GM23338 (cell line): ENCODE data around the gene TARS3. TPM values are rescaled to one million over a fixed set of nuclear protein-coding genes. Genes with fewer than 3 reads are reported as not detected.

Experiments used
- ATAC-seq: fragments of 200-7000 bp; cut with Tn5 transposase; 3 replicates; pipeline ENCODE4 v1.9.1; 2020
- DNase-seq: peaks from one replicate; pipeline ENCODE4 v3.0.0-alpha.2; 2015; ENCODE audit warnings: low spot score
- H2AFZ ChIP-seq: fragments of 200-600 bp; sonication (generic); 2 replicates; pipeline ENCODE4 v1.8.0; 2016; ENCODE audit warnings: antibody characterized with exemption, mild to moderate bottlenecking, moderate library complexity
- H3F3A ChIP-seq: fragments of 200-600 bp; sonication (generic); replicated peaks from 2 replicates; pipeline ENCODE4 v1.8.0; 2017; ENCODE audit warnings: antibody characterized with exemption, mixed run types, low read depth
- H3K27ac ChIP-seq: fragments of 200-600 bp; sonication (generic); 2 replicates; pipeline ENCODE4 v1.6.1; 2016; ENCODE audit warnings: low read depth
- H3K27me3 ChIP-seq: fragments of 200-600 bp; sonication (generic); 2 replicates; pipeline ENCODE4 v1.8.0; 2016; ENCODE audit warnings: mild to moderate bottlenecking, mixed run types, moderate library complexity; ENCODE audit not compliant: insufficient read depth
- H3K36me3 ChIP-seq: fragments of 200-600 bp; sonication (generic); 2 replicates; pipeline ENCODE4 v1.8.0; 2016; ENCODE audit warnings: mild to moderate bottlenecking; ENCODE audit not compliant: insufficient read depth
- H3K4me1 ChIP-seq: fragments of 200-600 bp; sonication (generic); 2 replicates; pipeline ENCODE4 v1.8.0; 2016; ENCODE audit warnings: mild to moderate bottlenecking, moderate library complexity; ENCODE audit not compliant: insufficient read depth
- H3K4me2 ChIP-seq: fragments of 200-600 bp; sonication (generic); 2 replicates; pipeline ENCODE4 v1.7.1; 2017; ENCODE audit warnings: mixed run types
- H3K4me3 ChIP-seq: fragments of 200-600 bp; sonication (generic); 2 replicates; pipeline ENCODE4 v1.6.1; 2016; ENCODE audit warnings: mixed run types
- H3K79me2 ChIP-seq: fragments of 200-600 bp; sonication (generic); replicated peaks from 2 replicates; pipeline ENCODE4 v1.8.0; 2017; ENCODE audit warnings: mild to moderate bottlenecking; ENCODE audit not compliant: insufficient read depth
- H3K9me2 ChIP-seq: fragments of 200-600 bp; sonication (generic); 2 replicates; pipeline ENCODE4 v1.8.0; 2017; ENCODE audit not compliant: insufficient read depth
- H4K20me1 ChIP-seq: fragments of 200-600 bp; sonication (generic); replicated peaks from 2 replicates; pipeline ENCODE4 v1.8.0; 2017; ENCODE audit warnings: mild to moderate bottlenecking; ENCODE audit not compliant: insufficient read depth
- H3K27ac Mint-ChIP-seq: 2 replicates; pipeline ENCODE4 v1.8.0; 2020; ENCODE audit warnings: inconsistent platforms, mild to moderate bottlenecking, moderate library complexity, mixed read lengths
- H3K27me3 Mint-ChIP-seq: 3 replicates; pipeline ENCODE4 v1.8.0; 2022; ENCODE audit warnings: low read depth, mild to moderate bottlenecking, moderate library complexity, mixed read lengths, inconsistent platforms; ENCODE audit not compliant: insufficient read depth, poor library complexity
- H3K36me3 Mint-ChIP-seq: 3 replicates; pipeline ENCODE4 v1.8.0; 2021; ENCODE audit warnings: low read depth, mild to moderate bottlenecking, inconsistent platforms, moderate library complexity, mixed read lengths
- H3K4me1 Mint-ChIP-seq: 3 replicates; pipeline ENCODE4 v1.8.0; 2020; ENCODE audit warnings: mild to moderate bottlenecking, inconsistent platforms, mixed read lengths
- H3K4me3 Mint-ChIP-seq: 3 replicates; pipeline ENCODE4 v1.8.0; 2021; ENCODE audit warnings: moderate library complexity, mild to moderate bottlenecking, inconsistent platforms, mixed read lengths
- H3K9me3 Mint-ChIP-seq: 3 replicates; pipeline ENCODE4 v1.8.0; 2020; ENCODE audit warnings: moderate library complexity, mild to moderate bottlenecking, inconsistent platforms, mixed read lengths
- NANOG ChIP-seq: IDR thresholded peaks from 2 replicates; pipeline ENCODE4 v1.6.1; 2016; ENCODE audit warnings: antibody characterized with exemption, borderline replicate concordance
- POLR2AphosphoS5 ChIP-seq: IDR thresholded peaks from 2 replicates; pipeline ENCODE4 v1.6.1; 2016; ENCODE audit warnings: antibody characterized with exemption, low read depth
- STAT1 ChIP-seq: IDR thresholded peaks from one replicate; pipeline ENCODE4 v1.6.1; 2016; ENCODE audit warnings: antibody characterized with exemption; ENCODE audit not compliant: unreplicated experiment
- ZNF331 ChIP-seq: fragments of 250-450 bp; sonication (Bioruptor Pico); IDR thresholded peaks from 2 replicates; pipeline ENCODE4 v1.5.0; 2020; ENCODE audit warnings: low read depth, mild to moderate bottlenecking, moderate library complexity
- polyA plus RNA-seq: library from polyadenylated mRNA; unstranded; fragments of >200 nt; fragmentation: Nextera tagmentation; extraction: Ambion mirVana; gene quantifications from 2 replicates; pipeline ENCODE4 v1.2.1, GENCODE V29; 2016
- total RNA-seq: library from RNA; depleted of rRNA; stranded (reverse); fragments of >200 nt; shearing (Covaris generic); gene quantifications from 2 replicates; pipeline ENCODE4 v1.2.3, GENCODE V29; 2014
- TF ChIP-seq, protein P1 (sequence below): fragments of 250-450 bp; sonication (Bioruptor Pico); IDR thresholded peaks from 2 replicates; pipeline ENCODE4 v1.5.0; 2020; ENCODE audit warnings: mild to moderate bottlenecking, moderate library complexity
- TF ChIP-seq, protein P2 (sequence below), 2 experiments: fragments of 200-600 bp in 1 of 2; sonication (generic) in 1 of 2; conservative IDR thresholded peaks; 2 replicates each; pipeline versions ENCODE4 v1.5.1 to v1.6.1; 2016 to 2017; ENCODE audit warnings: antibody characterized with exemption in 2 of 2, low read depth in 2 of 2, mild to moderate bottlenecking in 2 of 2, moderate library complexity in 1 of 2

Gene TARS3
- total and polyA plus RNA-seq, 2 experiments from 2014 or later, result 13.0 to 15.4 TPM

DNA sequence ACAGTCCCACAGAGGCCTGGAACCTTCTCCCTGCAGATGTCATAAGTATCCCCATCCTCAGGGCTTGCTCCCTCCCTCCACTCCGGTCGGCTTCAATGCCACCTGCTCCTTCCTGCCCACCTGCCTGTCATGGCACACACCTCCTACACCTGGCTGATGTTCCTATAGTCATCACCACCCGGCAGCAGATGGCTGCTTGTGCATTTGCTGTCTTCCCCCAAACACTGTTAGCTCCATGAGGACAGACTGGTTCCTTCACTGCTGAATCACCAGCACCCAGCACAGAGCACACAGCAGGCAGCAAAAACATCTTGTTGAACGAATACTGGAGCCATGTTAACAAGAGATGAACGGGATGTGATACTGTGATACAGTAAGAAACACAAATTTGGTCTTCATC lies 14.8 kb downstream of the TARS3 start (continued):
- TF ChIP-seq, protein P1, sequence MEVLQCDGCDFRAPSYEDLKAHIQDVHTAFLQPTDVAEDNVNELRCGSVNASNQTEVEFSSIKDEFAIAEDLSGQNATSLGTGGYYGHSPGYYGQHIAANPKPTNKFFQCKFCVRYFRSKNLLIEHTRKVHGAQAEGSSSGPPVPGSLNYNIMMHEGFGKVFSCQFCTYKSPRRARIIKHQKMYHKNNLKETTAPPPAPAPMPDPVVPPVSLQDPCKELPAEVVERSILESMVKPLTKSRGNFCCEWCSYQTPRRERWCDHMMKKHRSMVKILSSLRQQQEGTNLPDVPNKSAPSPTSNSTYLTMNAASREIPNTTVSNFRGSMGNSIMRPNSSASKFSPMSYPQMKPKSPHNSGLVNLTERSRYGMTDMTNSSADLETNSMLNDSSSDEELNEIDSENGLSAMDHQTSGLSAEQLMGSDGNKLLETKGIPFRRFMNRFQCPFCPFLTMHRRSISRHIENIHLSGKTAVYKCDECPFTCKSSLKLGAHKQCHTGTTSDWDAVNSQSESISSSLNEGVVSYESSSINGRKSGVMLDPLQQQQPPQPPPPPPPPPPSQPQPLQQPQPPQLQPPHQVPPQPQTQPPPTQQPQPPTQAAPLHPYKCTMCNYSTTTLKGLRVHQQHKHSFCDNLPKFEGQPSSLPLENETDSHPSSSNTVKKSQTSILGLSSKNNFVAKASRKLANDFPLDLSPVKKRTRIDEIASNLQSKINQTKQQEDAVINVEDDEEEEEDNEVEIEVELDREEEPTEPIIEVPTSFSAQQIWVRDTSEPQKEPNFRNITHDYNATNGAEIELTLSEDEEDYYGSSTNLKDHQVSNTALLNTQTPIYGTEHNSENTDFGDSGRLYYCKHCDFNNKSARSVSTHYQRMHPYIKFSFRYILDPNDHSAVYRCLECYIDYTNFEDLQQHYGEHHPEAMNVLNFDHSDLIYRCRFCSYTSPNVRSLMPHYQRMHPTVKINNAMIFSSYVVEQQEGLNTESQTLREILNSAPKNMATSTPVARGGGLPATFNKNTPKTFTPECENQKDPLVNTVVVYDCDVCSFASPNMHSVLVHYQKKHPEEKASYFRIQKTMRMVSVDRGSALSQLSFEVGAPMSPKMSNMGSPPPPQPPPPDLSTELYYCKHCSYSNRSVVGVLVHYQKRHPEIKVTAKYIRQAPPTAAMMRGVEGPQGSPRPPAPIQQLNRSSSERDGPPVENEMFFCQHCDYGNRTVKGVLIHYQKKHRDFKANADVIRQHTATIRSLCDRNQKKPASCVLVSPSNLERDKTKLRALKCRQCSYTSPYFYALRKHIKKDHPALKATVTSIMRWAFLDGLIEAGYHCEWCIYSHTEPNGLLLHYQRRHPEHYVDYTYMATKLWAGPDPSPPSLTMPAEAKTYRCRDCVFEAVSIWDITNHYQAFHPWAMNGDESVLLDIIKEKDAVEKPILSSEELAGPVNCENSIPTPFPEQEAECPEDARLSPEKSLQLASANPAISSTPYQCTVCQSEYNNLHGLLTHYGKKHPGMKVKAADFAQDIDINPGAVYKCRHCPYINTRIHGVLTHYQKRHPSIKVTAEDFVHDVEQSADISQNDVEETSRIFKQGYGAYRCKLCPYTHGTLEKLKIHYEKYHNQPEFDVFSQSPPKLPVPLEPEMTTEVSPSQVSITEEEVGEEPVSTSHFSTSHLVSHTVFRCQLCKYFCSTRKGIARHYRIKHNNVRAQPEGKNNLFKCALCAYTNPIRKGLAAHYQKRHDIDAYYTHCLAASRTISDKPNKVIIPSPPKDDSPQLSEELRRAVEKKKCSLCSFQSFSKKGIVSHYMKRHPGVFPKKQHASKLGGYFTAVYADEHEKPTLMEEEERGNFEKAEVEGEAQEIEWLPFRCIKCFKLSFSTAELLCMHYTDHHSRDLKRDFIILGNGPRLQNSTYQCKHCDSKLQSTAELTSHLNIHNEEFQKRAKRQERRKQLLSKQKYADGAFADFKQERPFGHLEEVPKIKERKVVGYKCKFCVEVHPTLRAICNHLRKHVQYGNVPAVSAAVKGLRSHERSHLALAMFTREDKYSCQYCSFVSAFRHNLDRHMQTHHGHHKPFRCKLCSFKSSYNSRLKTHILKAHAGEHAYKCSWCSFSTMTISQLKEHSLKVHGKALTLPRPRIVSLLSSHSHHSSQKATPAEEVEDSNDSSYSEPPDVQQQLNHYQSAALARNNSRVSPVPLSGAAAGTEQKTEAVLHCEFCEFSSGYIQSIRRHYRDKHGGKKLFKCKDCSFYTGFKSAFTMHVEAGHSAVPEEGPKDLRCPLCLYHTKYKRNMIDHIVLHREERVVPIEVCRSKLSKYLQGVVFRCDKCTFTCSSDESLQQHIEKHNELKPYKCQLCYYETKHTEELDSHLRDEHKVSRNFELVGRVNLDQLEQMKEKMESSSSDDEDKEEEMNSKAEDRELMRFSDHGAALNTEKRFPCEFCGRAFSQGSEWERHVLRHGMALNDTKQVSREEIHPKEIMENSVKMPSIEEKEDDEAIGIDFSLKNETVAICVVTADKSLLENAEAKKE, result no peak
- no peak for TF ChIP-seq POLR2AphosphoS5
- TF ChIP-seq STAT1, result no peak

DNA sequence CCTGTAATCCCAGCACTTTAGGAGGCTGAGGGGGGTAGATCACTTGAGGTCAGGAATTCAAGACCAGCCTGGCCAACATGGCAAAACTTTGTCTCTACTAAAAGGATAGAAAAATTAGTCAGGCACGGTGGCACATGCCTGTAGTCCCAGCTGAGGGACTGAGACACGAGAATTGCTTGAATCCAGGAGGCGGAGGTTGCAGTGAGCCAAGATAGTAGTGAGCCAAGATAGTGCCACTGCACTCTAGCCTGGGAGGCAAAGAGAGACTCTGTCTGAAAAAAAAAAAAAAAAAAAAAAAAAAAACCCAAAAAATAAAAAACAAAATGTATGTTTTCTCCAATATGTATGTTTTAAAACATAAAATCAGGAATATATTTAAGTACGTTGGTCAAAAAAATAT lies 16.3 kb downstream of the TARS3 start:
- DNase-seq, result no peak
- TF ChIP-seq NANOG, result no peak
- TF ChIP-seq, protein P2, sequence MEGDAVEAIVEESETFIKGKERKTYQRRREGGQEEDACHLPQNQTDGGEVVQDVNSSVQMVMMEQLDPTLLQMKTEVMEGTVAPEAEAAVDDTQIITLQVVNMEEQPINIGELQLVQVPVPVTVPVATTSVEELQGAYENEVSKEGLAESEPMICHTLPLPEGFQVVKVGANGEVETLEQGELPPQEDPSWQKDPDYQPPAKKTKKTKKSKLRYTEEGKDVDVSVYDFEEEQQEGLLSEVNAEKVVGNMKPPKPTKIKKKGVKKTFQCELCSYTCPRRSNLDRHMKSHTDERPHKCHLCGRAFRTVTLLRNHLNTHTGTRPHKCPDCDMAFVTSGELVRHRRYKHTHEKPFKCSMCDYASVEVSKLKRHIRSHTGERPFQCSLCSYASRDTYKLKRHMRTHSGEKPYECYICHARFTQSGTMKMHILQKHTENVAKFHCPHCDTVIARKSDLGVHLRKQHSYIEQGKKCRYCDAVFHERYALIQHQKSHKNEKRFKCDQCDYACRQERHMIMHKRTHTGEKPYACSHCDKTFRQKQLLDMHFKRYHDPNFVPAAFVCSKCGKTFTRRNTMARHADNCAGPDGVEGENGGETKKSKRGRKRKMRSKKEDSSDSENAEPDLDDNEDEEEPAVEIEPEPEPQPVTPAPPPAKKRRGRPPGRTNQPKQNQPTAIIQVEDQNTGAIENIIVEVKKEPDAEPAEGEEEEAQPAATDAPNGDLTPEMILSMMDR (conservative IDR thresholded peaks at IDR 0.05; ENCODE audit: low read depth in 2 of 2), result no peak
- no peak for TF ChIP-seq ZNF331
- Histone ChIP-seq H3F3A (no peaks in the 10 kb centered on the region), H3K27ac (no peak overlapping the region), H3K27me3 (no peaks in the 10 kb centered on the region), H4K20me1 (no peaks in the 10 kb centered on the region), H3K36me3 (no peaks in the 10 kb centered on the region), H3K79me2 (no peaks in the 10 kb centered on the region), H3K4me1 (no peaks in the 10 kb centered on the region), H3K4me2 (no peak overlapping the region), H3K4me3 (no peak overlapping the region), H2AFZ (no peak overlapping the region), H3K9me2 (no peaks in the 10 kb centered on the region)
- H3K27me3 Mint-ChIP-seq, result no peaks in the 10 kb centered on the region
- H3K27ac Mint-ChIP-seq, result no peak overlapping the region
- H3K9me3 Mint-ChIP-seq, result no peaks in the 10 kb centered on the region
- no peak for ATAC-seq
- H3K4me1 Mint-ChIP-seq, result no peaks in the 10 kb centered on the region
- peaks cover 14% of the 10 kb centered on the region; the same call in 2 of the 3 replicates for H3K36me3 Mint-ChIP-seq
- no peak overlapping the region for H3K4me3 Mint-ChIP-seq
